Omental fat pad (tissue), 4 donors: ENCODE results near the gene MYORG. TPM values are rescaled to one million over a fixed set of nuclear protein-coding genes. Genes with fewer than 3 reads are reported as not detected.

Experiments
- ATAC-seq: fragments of 150-250 bp; one replicate; pipeline ENCODE4 v1.9.1; 2016; ENCODE audit warnings: mild to moderate bottlenecking, moderate library complexity; ENCODE audit not compliant: low FRiP score
- DNase-seq: peaks from one replicate; pipeline ENCODE4 v3.0.0-alpha.2; 2019; ENCODE audit warnings: low spot score
- total RNA-seq, 4 donors: library from RNA; depleted of rRNA; stranded (reverse); fragments of >200 nt; gene quantifications; one replicate each; pipeline ENCODE4 v1.1.0, GENCODE V29; 2016
- TF ChIP-seq, protein P1 (sequence below), 3 donors: fragments of 450-650 bp; IDR thresholded peaks; one replicate each; pipeline ENCODE4 v1.5.1; 2016 to 2017; ENCODE audit warnings: antibody characterized with exemption in 3 of 3, mild to moderate bottlenecking in 3 of 3, moderate library complexity in 2 of 3

Gene MYORG
- total RNA-seq, 4 donors from 2014 or later, result 7.6 to 18.8 (median 10.7) TPM

DNA sequence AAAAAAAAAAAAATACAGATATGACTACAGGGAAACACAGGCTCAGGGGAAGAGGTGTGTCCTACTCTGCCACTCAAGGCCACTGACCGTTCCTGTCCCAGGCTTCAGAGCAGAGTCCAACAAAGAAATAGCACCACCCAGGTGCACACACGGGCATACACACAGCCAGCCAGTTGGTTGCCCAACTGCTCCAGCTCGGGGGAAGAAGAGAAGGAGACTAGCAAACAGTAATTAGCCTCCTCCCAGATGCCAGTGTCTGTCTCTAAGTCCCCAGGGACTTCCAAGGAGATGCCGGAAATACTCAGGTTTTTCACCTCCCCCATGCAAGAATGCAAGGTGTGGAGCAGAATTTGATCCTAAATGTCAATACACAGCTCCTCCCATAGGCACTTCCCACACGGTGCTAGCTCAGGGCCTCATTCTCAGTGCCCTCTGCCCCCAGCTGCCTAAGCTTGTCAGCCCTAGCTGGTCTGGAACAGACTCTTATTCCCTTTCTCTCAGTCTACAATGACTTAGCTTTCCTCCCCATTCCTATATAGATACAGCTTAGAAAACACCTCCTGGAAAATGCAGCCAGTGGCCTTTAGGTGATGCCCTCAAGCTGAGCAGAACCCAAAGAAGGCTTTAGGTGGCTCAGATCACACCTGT is 1.7 kb downstream of the MYORG start:
- TF ChIP-seq, protein P1, sequence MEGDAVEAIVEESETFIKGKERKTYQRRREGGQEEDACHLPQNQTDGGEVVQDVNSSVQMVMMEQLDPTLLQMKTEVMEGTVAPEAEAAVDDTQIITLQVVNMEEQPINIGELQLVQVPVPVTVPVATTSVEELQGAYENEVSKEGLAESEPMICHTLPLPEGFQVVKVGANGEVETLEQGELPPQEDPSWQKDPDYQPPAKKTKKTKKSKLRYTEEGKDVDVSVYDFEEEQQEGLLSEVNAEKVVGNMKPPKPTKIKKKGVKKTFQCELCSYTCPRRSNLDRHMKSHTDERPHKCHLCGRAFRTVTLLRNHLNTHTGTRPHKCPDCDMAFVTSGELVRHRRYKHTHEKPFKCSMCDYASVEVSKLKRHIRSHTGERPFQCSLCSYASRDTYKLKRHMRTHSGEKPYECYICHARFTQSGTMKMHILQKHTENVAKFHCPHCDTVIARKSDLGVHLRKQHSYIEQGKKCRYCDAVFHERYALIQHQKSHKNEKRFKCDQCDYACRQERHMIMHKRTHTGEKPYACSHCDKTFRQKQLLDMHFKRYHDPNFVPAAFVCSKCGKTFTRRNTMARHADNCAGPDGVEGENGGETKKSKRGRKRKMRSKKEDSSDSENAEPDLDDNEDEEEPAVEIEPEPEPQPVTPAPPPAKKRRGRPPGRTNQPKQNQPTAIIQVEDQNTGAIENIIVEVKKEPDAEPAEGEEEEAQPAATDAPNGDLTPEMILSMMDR (IDR thresholded peaks at IDR 0.05), result no peak
- no peak for DNase-seq
- no peak for ATAC-seq

DNA sequence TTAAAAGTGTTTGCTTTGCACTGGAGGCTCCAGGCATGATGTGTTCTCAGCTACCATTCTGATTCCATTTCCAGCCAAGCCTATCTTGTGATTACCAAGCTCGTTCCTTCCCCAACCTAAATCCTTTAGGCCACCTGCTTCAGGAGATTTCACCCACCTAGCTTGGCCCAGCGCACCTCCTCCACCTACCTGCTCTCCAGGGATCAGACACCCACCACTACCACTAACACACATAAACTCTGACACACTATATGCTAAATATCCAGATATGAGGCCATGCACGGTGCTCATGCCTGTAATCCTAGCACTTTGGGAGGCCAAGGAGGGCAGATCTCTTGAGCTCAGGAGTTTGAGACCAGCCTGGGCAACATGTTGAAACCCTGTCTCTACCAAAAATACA is 2.4 kb downstream of the MYORG start:
- TF ChIP-seq, protein P1 (IDR thresholded peaks at IDR 0.05), result no peak
- DNase-seq, result no peak
- ATAC-seq, result no peak

DNA sequence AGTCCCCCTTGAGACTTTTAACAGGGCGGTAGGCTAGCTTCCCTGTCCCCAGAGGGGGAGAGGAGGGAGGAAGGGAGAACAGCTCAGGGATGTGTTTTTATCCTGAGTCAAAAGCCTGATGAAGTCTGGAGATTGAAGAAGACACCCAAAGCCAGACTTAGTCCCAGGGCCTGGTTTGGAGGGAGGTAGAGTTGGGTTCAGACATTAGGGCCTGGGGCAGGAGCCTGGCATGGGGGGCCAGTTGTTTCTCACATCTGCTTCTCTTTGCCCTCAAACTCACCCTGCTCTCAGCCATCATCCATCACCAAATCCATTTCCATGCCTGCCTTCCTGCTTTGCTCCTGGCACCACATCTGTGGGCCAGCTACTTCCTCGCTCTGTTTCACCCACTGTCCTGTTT is 2.9 kb downstream of the MYORG start:
- TF ChIP-seq, protein P1 (IDR thresholded peaks at IDR 0.05), result no peak

DNA sequence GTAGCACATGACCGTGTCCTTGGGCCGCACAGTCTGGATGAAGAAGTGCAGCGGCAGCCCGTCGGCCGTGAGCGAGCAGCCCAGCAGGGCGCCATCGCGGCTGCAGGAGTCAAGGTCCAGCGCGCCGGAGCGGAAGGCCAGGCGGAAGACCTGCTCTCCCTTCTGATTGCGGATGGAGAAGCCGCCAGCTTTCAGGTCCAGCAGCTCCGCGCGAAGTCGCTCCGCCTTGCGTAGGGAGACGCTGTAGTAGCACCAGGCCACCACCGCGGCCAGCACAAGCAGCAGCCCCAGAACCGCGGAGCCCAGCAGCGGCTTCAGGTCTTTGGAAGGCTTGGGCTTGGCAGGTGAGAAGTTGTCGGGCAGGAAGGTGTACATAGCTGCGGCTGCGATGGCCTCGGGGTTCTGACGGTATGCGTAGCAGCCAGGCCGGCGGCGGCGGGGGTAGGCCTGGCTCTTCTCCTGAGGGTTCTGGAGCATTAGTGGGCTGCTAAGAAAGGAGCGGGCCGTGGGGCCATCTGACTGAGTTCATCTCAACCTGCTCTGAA is 4.2 kb downstream of the MYORG start:
- DNase-seq (no peak), ATAC-seq (no peak)
- TF ChIP-seq, protein P1 (IDR thresholded peaks at IDR 0.05), result no peak

More for the DNA sequence above, 2.9 kb downstream of the MYORG start:
- DNase-seq, result no peak
- no peak for ATAC-seq

DNA sequence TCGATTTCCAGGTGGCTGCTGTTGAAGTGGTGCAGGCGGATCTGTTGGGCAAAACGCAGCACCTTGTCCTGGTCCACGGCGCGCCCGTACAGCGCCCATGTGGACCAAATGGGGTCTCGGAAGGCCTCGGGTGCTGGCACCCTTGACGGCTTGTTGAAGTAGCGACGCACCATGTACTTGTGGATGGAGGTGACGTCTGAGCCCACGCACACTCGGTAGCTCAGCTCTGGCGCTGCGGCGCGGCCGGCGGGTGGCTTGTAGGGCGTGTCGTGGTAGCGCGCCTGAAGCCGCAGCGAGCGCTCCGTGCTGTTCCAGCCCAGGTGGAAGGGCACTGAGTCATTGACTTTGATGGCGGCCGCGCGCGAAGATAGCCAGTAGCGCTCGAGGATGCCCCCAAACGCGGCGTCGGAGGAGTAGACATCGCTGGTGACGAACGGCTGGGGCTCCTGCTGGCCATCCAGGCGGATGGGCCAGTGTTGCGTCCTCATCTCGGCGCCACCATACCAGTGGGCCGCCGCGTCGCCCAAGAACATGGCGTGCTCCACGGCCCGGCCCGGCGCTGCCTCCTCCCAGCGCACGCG is 4.7 kb downstream of the MYORG start:
- DNase-seq, result no peak
- TF ChIP-seq, protein P1 (IDR thresholded peaks at IDR 0.05), result no peak
- ATAC-seq, result no peak

DNA sequence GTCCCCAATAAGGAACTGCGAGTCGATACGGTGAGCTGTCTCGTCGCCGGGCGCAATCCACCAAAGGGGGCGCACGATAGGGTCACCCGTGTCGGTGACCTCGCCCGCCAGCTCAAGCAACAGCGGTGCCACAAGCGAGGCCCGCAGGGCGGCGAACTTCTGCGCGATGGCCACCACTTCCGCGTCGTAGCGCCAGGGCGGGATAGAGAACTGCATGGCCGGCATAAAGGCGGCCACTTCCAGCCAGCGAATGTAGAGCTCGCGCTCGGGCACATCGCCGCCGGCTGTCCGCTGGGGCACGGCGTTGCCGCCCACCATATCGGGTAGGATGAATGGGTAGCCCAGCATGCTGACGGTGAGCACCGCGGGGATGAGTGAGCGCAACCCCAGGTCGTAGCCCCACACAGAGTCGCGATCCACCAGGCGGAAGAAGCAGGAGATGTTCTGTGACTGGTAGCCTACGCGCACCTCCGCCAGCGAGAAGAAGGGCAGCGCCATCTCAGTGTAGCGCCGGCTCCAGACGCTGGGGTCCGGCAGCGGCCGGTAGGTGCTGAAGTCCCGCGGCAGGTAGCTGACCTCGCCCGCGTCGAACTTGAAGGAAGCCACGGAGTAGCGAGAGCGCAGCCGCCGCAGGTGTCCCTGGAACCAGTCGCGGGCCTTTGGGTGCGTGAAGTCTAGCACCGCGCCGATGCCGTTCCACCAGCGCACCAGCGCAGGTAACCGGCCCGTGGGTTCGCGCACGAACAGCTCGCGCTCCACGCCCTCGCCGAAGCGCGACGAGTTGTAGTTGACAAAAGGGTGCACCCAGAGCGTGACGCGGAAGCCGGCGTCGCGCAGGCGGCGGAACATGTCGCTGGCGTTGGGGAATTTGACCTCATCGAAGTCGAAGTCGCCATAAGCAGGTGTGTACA is 5.5 kb downstream of the MYORG start:
- DNase-seq, result no peak
- no peak for ATAC-seq
- TF ChIP-seq, protein P1 (IDR thresholded peaks at IDR 0.05), result no peak
